ENCODE results near the gene ZNF655.

GRCh38 chr7:99624484-99624883 lies 66.0 kb downstream of the ZNF655 start:
- TF ChIP-seq CTCF (IDR thresholded peaks at IDR 0.05) (no peak), POLR2A (IDR thresholded peaks at IDR 0.05) (no peak), POLR2AphosphoS5 (IDR thresholded peaks at IDR 0.05) (no peak), EP300 (IDR thresholded peaks at IDR 0.05) (no peak)
